Glomerular endothelial cell (primary cell): ENCODE data around the gene REEP6. TPM values are rescaled to one million over a fixed set of nuclear protein-coding genes. Genes with fewer than 3 reads are reported as not detected.

ENCODE experiments used
- DNase-seq: peaks from one replicate; pipeline ENCODE4 v3.0.0-alpha.2; 2011; ENCODE audit warnings: low read depth, low spot score; ENCODE audit errors: extremely low read depth
- total RNA-seq: library from RNA; depleted of rRNA; stranded (reverse); fragments of >200 nt; gene quantifications from 2 replicates; pipeline ENCODE4 v1.2.3, GENCODE V29; 2015

The REEP6 gene
- total RNA-seq, 1 donor from 2014 or later, result 4.3 TPM

DNA sequence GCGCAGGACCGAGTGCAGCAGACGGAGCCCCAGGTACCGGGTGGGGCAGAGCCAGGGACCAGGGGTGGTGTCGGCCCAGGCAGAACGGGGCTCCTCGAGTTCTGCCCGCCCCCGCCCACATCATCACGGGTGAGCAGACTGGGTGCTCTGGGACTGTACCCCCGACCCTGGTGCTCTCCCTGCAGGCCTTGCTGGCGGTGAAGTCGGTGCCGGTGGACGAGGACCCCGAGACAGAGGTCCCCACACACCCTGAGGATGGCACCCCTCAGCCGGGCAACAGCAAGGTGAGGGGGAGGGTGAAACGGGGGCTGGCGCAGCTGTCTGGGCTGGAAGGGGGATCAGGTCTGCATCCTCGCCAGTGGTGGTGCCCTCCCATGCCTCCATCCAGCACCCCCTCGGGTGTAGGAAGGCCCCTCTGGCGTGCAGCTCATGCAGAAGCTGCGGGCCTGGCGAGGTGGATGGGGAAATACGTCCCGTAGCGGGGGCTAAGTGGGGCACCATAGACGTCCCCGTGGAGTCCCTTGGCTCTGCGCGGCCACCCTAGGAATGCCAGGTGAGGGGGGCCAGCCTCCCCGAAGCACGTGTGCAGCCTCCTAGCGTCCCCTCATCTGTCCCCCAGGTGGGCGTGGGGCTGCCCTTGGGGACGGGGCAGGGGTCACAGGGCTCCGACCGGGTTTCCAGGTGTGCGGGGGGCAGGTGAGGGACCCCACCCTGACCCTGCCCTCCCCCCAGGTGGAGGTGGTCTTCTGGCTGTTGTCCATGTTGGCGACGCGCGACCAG, 34.7 kb upstream of the REEP6 start:
- no peak for DNase-seq

DNA sequence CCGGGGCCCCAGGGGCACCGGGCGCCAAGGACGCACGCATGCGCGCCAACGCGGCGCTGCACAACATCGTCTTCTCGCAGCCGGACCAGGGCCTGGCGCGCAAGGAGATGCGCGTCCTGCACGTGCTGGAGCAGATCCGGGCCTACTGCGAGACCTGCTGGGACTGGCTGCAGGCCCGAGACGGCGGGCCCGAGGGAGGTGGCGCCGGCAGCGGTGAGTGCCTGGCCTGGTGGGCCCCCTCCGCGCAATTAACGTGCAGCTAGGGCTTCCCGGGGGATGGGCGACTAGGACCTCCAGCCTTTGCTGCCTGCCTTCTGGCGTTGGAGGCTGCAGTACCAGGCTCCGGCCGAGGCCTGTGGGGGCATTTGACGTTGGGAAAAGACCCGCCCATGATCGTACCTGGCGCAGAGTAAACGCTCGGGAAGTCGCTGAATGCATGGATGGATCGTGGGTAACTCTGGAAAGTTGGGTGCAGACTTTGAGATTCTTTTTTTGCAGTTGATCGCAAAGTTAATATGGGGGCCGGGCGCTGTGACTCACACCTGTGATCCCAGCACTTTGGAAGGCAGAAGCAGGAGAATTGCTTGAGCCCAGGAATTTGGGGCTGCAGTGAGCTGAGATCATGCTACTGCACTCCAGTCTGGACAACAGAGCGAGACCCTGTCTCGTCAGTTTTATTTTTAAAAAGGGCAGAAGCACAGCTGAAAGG, 33.8 kb upstream of the REEP6 start:
- no peak for DNase-seq

DNA sequence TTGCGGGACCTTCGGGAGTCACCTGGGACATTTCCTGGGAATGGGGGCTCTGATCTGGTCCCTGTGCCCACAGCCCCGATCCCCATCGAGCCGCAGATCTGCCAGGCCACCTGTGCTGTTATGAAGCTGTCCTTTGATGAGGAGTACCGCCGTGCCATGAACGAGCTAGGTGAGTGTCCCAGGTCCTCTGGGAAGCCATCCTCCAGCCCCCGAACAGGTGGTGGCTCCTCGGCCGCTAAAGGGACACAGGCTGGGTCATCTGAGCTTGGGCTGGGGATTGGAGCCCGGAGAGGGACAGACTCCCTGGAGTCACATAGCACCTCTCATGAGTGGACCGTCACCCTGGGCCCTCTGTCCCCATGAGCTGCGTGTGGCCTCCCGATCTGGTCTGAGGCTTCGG, 33.1 kb upstream of the REEP6 start:
- no peak for DNase-seq

DNA sequence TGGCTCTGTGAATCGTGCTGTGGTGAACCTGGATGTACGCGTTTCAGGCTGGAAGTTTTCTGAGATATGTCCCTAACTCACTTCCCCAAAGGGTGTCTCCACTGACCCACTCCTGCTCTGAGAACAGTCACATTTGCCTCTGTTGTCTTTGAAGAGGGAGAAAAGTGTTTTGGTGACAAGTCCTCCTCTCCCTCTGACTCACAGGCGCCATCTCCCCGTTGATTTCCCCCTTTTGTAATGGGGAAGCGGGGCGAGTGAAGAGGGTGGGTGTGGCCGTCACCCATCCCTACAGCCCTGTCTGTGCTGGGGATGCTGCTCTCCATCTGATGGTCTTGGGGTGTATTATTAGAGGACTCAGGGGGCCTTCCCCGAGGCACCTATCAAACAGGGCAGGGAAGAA, 31.5 kb upstream of the REEP6 start:
- no peak for DNase-seq

DNA sequence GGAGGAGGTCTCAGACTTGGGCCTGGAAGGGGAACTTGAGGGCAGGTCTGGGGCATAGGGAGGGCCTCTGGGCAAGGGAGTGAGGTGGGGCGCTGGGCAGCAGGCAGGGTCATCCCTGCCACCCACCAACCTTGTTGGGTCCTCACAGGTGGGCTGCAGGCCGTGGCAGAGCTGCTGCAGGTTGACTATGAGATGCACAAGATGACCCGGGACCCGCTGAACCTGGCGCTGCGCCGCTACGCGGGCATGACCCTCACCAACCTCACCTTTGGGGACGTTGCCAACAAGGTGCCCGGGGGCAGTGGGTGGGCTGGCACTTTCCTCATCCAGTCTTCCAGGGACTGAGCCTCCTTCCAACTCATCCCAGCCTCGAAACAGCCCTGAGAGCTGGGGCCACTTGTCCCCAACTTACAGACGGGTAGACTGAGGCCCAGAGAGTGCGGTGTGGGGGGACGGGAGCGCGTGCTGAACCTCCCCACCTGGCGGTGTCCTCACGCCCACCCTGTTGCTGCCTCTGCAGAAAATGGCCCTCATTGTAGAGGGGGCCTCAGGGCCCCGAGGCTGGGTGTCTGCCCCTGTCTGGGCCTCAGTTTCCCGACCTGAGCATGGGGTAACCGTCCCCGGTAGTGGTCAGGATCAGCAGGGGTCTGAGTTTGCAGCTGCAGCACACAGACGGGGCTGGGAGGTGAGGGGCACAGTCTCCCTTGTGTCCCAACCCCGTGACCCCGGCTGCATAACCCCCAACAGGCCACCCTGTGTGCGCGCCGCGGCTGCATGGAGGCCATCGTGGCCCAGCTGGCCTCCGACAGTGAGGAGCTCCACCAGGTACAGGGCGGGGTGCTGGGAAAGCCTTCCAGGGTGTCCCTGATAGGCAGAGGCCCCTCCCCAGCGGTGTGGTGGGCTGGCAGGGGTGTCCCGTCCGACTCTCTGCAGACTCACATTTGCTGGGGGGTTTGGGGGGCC, 30.7 kb upstream of the REEP6 start:
- DNase-seq, result no peak

DNA sequence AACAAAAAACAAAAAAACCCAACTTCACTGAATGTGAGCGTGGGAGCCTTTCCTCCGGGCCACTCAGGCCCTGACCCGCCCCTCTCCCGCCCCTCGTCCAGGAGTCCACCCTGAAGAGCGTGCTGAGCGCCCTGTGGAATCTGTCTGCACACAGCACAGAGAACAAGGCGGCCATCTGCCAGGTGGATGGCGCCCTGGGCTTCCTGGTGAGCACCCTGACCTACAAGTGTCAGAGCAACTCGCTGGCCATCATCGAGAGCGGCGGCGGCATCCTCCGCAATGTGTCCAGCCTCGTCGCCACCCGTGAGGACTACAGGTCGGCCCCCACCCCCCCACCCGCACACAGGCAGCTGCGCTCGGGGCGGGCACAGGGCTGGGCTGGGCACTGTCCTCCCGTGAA, 29.1 kb upstream of the REEP6 start:
- DNase-seq, result no peak

DNA sequence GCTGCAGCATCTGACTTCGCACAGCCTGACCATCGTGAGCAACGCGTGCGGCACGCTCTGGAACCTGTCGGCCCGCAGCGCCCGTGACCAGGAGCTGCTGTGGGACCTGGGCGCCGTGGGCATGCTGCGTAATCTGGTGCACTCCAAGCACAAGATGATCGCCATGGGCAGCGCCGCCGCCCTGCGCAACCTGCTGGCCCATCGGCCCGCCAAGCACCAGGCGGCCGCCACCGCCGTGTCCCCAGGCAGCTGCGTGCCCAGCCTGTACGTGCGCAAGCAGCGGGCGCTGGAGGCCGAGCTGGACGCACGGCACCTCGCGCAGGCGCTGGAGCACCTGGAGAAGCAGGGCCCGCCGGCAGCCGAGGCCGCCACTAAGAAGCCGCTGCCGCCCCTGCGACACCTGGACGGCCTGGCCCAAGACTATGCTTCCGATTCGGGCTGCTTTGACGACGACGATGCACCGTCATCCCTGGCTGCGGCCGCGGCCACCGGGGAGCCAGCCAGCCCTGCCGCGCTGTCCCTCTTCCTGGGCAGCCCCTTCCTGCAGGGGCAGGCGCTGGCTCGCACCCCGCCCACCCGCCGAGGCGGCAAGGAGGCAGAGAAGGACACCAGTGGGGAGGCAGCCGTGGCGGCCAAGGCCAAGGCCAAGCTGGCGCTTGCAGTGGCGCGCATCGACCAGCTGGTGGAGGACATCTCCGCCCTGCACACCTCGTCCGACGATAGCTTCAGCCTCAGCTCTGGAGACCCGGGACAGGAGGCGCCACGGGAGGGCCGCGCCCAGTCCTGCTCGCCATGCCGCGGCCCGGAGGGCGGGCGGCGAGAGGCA, 25.6 kb upstream of the REEP6 start:
- no peak for DNase-seq

DNA sequence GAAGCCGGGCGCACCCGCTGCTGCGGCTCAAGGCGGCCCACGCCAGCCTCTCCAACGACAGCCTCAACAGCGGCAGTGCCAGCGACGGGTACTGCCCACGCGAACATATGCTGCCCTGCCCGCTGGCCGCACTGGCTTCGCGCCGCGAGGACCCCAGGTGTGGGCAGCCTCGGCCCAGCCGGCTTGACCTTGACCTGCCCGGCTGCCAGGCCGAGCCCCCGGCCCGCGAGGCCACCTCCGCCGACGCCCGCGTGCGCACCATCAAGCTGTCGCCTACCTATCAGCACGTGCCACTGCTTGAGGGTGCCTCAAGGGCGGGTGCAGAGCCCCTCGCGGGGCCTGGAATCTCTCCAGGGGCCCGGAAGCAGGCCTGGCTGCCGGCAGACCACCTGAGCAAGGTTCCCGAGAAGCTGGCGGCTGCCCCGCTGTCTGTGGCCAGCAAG, 24.9 kb upstream of the REEP6 start:
- DNase-seq, result no peak

DNA sequence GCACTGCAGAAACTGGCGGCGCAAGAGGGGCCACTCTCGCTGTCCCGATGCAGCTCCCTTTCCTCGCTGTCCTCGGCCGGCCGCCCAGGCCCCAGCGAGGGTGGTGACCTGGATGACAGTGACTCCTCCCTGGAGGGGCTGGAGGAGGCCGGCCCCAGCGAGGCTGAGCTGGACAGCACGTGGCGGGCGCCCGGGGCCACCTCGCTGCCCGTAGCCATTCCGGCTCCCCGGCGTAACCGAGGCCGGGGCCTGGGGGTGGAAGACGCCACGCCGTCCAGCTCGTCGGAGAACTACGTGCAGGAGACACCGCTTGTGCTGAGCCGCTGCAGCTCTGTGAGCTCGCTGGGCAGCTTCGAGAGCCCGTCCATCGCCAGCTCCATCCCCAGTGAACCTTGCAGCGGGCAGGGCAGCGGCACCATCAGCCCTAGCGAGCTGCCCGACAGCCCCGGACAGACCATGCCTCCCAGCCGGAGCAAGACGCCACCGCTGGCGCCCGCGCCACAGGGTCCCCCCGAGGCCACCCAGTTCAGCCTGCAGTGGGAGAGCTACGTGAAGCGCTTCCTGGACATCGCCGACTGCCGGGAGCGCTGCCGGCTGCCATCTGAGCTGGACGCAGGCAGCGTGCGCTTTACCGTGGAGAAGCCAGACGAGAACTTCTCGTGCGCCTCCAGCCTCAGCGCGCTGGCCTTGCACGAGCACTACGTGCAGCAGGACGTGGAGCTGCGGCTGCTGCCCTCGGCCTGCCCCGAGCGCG, 24.3 kb upstream of the REEP6 start:
- no peak for DNase-seq

DNA sequence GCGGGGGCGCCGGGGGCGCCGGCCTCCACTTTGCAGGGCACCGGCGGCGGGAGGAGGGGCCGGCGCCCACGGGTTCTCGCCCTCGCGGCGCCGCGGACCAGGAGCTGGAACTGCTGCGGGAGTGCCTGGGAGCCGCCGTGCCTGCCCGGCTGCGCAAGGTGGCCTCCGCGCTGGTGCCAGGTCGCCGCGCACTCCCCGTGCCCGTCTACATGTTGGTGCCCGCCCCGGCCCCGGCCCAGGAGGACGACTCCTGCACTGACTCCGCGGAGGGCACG, 23.8 kb upstream of the REEP6 start:
- DNase-seq, result no peak

DNA sequence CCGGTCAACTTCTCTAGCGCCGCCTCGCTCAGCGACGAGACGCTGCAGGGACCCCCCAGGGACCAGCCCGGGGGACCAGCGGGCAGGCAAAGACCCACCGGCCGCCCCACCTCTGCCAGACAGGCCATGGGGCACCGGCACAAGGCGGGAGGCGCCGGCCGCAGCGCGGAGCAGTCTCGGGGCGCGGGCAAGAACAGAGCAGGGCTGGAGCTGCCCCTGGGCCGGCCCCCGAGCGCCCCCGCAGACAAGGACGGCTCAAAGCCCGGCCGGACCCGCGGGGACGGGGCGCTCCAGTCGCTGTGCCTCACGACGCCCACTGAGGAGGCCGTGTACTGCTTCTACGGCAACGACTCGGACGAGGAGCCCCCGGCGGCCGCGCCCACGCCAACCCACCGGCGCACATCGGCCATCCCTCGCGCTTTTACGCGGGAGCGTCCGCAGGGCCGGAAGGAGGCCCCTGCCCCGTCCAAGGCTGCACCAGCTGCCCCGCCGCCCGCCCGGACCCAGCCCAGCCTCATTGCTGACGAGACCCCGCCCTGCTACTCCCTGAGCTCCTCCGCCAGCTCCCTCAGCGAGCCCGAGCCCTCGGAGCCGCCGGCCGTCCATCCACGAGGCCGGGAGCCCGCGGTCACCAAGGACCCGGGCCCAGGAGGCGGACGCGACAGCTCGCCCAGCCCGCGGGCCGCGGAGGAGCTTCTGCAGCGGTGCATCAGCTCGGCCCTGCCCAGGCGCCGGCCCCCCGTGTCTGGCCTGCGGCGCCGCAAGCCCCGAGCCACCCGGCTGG, 23.3 kb upstream of the REEP6 start:
- no peak for DNase-seq

DNA sequence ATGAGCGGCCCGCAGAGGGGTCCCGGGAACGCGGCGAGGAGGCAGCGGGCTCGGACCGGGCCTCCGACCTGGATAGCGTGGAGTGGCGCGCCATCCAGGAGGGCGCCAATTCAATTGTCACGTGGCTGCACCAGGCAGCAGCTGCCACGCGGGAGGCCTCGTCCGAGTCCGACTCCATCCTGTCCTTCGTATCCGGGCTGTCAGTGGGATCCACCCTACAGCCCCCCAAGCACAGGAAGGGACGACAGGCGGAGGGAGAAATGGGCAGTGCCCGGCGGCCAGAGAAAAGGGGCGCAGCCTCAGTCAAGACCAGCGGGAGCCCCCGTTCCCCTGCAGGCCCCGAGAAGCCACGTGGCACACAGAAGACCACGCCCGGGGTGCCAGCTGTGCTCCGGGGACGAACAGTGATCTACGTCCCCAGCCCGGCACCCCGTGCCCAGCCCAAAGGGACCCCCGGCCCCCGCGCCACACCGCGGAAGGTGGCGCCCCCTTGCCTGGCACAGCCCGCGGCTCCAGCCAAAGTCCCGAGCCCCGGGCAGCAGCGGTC, 22.6 kb upstream of the REEP6 start:
- DNase-seq, result no peak

DNA sequence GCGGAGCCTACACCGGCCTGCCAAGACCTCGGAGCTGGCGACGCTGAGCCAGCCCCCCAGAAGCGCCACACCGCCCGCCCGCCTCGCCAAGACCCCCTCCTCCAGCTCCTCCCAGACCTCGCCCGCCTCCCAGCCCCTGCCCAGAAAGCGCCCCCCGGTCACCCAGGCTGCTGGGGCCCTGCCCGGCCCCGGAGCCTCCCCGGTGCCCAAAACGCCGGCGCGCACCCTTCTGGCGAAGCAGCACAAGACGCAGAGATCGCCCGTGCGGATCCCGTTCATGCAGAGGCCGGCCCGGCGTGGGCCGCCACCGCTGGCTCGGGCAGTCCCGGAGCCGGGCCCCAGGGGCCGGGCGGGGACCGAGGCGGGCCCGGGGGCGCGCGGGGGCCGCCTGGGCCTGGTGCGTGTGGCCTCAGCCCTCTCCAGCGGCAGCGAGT, 22.1 kb upstream of the REEP6 start:
- DNase-seq, result no peak

DNA sequence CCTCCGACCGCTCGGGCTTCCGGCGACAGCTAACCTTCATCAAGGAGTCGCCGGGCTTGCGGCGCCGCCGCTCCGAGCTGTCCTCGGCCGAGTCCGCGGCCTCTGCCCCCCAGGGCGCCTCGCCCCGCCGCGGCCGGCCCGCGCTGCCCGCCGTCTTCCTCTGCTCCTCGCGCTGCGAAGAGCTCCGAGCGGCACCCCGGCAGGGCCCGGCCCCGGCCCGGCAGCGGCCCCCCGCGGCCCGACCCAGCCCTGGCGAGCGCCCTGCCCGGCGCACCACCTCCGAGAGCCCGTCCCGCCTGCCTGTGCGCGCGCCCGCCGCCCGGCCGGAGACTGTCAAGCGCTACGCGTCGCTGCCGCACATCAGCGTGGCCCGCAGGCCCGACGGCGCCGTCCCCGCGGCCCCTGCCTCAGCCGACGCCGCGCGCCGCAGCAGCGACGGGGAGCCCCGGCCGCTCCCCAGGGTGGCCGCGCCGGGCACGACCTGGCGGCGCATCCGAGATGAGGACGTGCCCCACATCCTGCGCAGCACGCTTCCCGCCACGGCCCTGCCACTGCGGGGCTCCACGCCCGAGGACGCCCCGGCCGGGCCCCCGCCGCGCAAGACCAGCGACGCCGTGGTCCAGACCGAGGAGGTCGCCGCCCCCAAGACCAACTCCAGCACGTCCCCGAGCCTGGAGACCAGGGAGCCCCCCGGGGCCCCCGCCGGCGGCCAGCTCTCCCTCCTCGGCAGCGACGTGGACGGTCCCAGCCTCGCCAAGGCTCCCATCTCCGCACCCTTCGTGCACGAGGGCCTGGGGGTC, 21.5 kb upstream of the REEP6 start:
- DNase-seq, result no peak

DNA sequence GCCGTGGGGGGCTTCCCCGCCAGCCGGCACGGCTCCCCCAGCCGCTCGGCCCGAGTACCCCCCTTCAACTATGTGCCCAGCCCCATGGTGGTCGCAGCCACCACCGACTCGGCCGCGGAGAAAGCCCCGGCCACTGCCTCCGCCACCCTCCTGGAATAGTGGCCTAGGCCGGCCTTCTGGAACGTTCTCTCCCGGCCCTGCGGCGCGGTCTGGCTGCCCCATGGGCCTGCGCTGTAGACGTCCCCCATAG, 21.0 kb upstream of the REEP6 start:
- DNase-seq, result no peak

DNA sequence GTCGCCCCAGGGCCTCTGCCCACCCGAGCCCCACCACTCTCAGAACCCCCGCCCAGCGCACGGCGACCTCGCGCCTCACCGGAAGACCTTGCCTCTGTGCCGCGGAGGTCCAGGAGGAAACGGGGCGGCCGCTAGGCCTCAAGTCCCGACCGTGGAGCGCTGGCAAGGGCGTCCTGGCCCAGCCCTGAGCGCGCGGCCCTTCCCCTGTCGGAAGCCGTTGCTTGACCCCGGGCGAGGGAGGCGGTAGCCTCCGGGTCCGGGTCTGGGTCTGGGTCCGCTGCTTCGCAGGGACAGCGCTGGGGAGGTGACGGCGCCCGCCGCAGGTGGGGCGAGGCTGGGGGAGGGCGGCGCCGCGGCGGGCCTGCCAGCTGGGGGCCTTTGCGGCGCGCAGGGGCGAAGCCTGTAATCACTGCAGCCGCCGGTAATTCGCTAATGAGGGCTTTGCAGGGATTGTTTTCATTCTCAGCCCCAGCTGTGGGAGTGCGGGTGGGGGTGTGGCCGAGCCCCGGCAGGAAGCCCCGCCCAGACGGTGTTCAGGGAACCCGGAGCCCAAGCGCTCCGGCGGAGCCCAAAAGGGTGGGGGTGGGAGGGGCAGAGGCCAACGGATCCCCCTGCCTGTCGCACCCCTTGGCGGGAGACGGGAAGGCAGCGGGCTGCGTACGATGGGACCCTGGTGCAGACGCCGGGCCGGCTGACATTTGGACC, 20.5 kb upstream of the REEP6 start:
- DNase-seq, result no peak

DNA sequence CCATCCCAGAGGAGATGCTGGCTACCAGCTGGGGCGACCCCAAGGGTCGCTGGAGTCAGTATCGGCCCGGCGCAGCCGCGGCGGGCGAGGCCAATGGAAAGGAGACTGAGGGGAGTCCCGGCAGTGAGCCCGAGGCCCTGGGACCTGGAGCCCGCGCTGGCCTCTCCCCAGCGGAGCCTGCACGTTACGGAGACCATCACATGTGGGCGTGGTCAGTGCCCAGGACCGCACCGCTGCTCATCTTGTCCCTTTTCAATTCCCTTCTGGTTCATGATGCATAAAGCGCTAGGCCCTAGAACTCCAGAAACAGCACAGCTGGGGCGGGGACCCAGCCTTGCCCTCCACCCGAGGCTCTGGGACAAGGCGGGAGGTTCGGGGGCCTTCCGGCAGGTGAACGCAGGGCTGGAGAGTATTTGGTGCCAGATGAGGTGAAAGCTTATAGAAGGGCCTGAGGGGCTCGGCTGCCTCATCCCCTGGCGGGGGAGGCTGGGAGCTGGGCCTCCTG, 19.9 kb upstream of the REEP6 start:
- no peak for DNase-seq
